NOMO-1 (cell line): ENCODE data around the gene MICAL3.
A peak's percentile ranks its signal among the peaks of the same experiment; 100 is the strongest.
"Not testable (repeated sequence)": the region's sequence is repeated elsewhere in the genome, so short reads cannot be mapped to it uniquely, and the experiment has no call there.

Experiments used
- DNase-seq, 2 experiments: peaks; one replicate each; lab custom pipeline; 2025; ENCODE audit not compliant: unreplicated experiment in 2 of 2; lab: John Stamatoyannopoulos, UW

MICAL3 gene

GRCh38 chr22:18059473-18059872 is 35.1 kb upstream of the MICAL3 start:
- DNase-seq, result no peak

DNA sequence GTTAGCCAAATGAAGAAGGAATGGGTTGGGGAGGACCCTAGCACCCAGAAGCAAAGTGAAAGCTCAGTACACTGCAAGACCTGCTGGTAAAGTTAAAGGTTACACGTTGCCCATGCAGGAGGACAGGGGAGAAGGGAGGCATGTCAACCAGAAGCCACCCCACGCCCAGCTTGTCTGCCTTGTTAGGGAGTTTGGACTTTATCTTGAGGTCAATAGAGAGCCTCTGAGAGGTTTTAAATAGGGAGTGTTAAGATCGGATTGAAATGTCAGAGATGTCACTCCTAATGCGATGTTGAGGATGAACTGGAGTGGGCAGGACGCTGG is 34.7 kb upstream of the MICAL3 start:
- DNase-seq, result no peak

- DNase-seq, result no peak
Observed at GRCh38 chr22:18058371-18059093, 34.2 kb upstream of the MICAL3 start.

DNA sequence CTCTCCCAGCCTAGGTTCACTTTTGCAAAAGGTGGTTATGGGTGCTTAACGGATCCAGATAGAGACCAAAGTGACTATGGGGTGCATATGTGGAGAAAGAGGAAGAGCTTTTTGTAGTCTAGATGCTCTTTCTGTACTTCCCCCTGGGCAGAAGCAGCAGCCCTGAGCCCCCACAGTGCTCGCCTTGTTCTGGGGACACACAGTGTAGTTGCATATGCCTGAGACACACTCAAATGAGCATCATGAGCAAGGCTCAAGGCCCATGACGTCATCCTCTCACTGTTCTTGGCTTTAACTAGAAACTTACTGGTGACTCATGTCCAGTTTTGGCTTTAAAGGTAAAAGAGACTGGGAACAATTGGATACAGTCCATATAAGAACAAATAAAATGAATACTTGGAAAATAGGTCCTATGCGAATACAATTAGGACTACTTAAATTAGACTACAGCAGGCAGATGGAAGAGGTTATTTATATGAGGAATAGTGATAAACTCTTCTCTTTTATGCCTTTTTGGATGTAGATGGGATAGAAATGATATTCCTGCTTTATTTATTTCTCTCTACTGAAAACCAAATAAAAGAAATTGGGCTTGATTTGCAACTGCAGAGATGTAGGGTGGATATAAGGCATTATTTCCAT is 33.3 kb upstream of the MICAL3 start:
- DNase-seq, result peak in 1 of 2 experiments; percentile 17

- no peak for DNase-seq
Observed at GRCh38 chr22:18056807-18057474, 32.6 kb upstream of the MICAL3 start.

- DNase-seq, result no peak
Observed at GRCh38 chr22:18056161-18056666, 31.9 kb upstream of the MICAL3 start.

GRCh38 chr22:18055619-18056160 is 31.3 kb upstream of the MICAL3 start:
- no peak for DNase-seq

GRCh38 chr22:18053216-18053946 is 29.0 kb upstream of the MICAL3 start:
- DNase-seq, result not testable (repeated sequence)

DNA sequence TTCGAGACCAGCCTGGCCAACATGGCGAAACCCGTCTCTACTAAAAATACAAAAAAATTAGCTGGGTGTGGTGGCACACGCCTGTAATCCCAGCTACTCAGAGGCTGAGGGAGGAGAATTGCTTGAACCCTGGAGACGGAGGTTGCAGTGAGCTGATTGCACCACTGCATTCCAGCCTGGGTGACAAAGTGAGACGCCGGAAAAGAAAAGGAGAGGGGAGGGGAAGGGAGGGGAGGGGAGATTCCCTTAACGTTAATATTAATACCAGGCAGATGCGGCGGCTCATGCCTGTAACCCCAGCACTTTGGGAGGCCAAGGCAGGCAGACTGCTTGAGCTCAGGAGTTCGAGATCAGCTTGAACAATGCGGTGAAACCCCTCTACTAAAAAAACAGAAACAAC is 26.8 kb upstream of the MICAL3 start:
- DNase-seq, result not testable (repeated sequence)

GRCh38 chr22:18050065-18050464 is 25.7 kb upstream of the MICAL3 start:
- no peak for DNase-seq

DNA sequence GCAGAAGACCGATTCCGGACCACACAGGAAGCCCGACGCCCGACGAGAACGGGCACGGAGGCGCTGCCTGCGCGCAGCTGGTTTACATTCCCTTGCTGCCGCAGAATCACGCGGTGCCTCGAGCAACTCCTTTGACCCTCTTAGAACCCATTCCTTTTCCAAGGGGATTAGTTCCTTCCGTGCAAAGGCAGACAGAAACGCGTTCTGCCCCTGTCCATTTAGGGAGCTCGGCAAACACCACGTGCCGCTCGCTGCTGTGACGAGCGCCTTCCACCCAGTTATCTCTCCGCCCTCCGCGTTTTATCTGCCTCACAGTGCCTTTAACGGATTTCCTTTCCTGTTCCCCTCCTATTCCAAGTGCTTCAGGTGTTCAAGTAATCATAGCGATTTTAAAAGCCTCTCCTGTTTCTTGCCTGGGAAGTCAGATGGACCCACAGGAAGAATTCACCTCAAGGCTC is 24.1 kb upstream of the MICAL3 start:
- DNase-seq, result no peak

DNA sequence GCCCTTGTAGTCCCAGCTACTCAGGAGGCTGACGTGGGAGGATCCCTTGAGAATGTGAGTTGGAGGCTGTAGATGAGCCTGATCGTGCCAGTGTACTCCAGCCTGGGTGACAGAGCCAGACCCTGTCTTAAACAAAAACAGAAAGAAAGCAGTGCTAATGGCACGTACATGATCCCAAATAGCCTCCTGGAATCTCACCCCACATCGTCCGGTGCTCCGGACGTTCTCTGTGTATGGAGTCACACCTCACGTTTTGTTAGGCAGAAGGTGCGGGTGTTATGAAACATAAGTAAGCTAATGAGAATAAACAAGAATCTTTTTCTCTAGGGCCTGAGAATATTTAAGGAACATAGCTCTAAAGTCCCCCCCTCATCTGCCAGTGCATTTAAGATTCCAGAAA is 23.7 kb upstream of the MICAL3 start:
- no peak for DNase-seq

DNA sequence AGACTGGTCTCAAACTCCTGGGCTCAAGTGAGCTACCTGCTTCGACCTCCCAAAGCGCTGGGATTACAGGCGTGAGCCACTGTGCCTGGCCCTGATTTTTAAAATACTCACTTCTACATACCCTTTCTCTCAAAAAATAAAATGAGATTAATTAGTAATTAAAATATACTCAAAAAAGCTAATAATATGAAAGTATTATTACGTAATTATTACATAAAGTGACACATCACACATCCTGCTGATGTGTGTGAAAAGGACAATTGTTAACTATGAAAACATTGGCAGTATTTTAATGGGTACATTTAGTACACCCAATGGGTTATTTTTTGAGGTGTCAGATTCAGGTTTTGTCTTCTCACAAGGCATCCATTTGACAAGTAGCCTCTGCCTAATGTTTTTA is 21.4 kb upstream of the MICAL3 start:
- DNase-seq, result no peak

DNA sequence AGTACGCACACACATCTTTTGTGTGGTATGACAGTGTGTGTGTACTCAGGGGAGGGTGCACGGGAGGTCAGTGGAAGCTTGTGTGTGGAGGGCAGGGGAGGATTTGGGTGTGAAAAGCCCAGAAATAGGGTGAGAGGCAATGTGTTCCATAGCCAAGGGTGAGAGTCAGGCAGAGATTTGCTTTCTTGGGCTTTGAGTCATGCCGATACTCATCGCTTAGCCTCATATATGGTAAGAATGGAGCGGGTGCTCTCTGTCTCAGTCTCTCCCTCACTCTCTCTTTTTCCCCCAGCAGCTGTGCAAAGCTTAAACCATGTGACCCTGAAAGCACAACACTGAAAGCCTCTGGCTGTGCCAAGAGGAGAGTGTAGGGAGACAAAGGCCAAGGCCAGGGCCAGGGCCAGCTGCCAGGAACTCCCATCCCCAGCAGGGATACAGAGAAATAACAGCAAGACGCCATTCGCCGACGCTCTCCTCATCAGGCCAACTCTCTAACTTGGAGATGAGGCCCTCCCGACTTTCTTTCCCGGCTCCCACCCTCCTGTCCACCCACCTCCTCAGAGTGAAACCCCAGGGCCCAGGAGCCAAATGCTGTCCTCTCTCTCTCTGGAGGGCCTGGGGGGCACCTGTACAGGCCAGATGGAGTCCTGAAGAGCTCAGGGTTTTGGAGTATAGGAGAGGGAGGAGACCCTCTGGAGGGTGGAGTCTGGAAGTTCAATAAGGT is 20.3 kb upstream of the MICAL3 start:
- DNase-seq, result no peak

GRCh38 chr22:18042685-18043084 is 18.3 kb upstream of the MICAL3 start:
- DNase-seq, result no peak

DNA sequence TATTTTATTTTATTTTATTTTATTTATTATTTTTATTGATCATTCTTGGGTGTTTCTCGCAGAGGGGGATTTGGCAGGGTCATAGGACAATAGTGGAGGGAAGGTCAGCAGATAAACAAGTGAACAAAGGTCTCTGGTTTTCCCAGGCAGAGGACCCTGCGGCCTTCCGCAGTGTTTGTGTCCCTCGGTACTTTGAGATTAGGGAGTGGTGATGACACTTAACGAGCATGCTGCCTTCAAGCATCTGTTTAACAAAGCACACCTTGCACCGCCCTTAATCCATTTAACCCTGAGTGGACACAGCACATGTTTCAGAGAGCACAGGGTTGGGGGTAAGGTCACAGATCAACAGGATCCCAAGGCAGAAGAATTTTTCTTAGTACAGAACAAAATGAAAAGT is 16.5 kb upstream of the MICAL3 start:
- DNase-seq, result not testable (repeated sequence)

DNA sequence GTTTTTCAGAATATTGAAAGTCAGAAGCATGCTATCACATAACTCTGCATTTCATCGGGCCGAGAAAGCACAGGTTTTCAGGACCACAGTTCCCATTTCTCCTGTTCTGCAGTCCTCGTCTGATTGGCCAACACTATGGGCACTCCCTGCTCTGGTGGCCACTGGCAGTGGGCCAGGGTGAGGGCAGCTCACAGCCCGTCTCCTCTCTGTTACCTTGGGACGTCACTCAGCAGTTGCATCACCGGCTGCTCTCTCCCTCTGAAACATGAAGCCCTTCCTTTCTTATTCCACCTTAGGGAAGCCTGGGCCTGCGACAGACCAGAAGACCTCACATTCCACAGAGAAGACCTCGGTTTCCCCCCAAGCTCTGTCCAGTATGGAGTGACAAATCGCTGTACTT is 11.4 kb upstream of the MICAL3 start:
- peak in 1 of 2 experiments; percentile 11 for DNase-seq

DNA sequence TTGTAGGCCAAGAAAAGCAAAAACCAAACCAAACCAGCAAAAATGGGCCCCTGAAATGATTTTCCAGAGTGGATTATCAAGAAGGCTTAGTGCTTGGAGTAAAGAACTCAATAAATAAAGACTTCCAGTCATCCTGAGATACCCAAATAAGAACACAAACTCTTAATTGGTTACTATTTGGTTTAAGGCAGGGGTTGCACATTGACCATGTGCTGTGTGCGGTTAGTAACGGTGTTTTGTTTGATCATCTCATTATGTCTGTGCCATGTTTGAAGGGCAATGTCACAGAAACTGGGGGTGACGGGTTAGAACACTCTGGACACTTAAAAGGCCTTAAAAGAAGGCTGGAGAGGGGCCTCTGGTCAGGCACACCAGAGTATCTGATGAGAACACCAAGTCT is 9.7 kb upstream of the MICAL3 start:
- DNase-seq, result no peak

GRCh38 chr22:18033204-18033998 is 9.0 kb upstream of the MICAL3 start:
- no peak for DNase-seq
